IPS-20b (cell line): Measurements from ENCODE around the gene NOXRED1.

Source experiments
- H3K27ac ChIP-seq: one replicate; pipeline ENCODE4 v1.5.1; 2013; ENCODE audit warnings: low read length
- H3K27me3 ChIP-seq: 2 replicates; pipeline ENCODE4 v1.6.1; 2013; ENCODE audit warnings: mild to moderate bottlenecking, low read length, inconsistent platforms; ENCODE audit not compliant: insufficient read depth
- H3K36me3 ChIP-seq: 2 replicates; pipeline ENCODE4 v1.6.1; 2013; ENCODE audit warnings: low read depth, mild to moderate bottlenecking, inconsistent platforms, low read length, moderate library complexity; ENCODE audit not compliant: insufficient read depth
- H3K4me1 ChIP-seq: 2 replicates; pipeline ENCODE4 v1.6.1; 2013; ENCODE audit warnings: mild to moderate bottlenecking, control low read depth, inconsistent platforms, low read length, moderate library complexity; ENCODE audit not compliant: insufficient read depth
- H3K4me3 ChIP-seq: 2 replicates; pipeline ENCODE4 v1.5.1; 2013; ENCODE audit warnings: mild to moderate bottlenecking, low read length, inconsistent platforms
- H3K9ac ChIP-seq: 2 replicates; pipeline ENCODE4 v1.6.1; 2013; ENCODE audit warnings: low read depth, mild to moderate bottlenecking, inconsistent platforms, low read length, moderate library complexity
- H3K9me3 ChIP-seq: 2 replicates; pipeline ENCODE4 v1.6.1; 2013; ENCODE audit warnings: mild to moderate bottlenecking, low read depth, low read length, inconsistent platforms; ENCODE audit not compliant: insufficient read depth

The NOXRED1 gene

GRCh38 chr14:77406718-77407117, 16.6 kb downstream of the NOXRED1 start:
- Histone ChIP-seq H3K27ac (no peak overlapping the region), H3K27me3 (no peaks in the 10 kb centered on the region), H3K36me3 (no peaks in the 10 kb centered on the region), H3K4me1 (no peaks in the 10 kb centered on the region), H3K4me3 (no peak overlapping the region), H3K9me3 (no peaks in the 10 kb centered on the region), H3K9ac (no peak overlapping the region)

- no peaks in the 10 kb centered on the region for H3K27me3 ChIP-seq
- H3K27ac ChIP-seq: no peak overlapping the region
- no peak overlapping the region for H3K9ac ChIP-seq
- H3K4me1 ChIP-seq: no peaks in the 10 kb centered on the region
- H3K9me3 ChIP-seq: no peaks in the 10 kb centered on the region
- no peak overlapping the region for H3K4me3 ChIP-seq
- H3K36me3 ChIP-seq: no peaks in the 10 kb centered on the region
Measured at GRCh38 chr14:77406086-77406485, 17.2 kb downstream of the NOXRED1 start.

GRCh38 chr14:77403768-77404167, 19.6 kb downstream of the NOXRED1 start:
- no peaks in the 10 kb centered on the region for H3K36me3 ChIP-seq
- no peaks in the 10 kb centered on the region for H3K27me3 ChIP-seq
- H3K4me3 ChIP-seq: no peak overlapping the region
- no peaks in the 10 kb centered on the region for H3K4me1 ChIP-seq
- no peaks in the 10 kb centered on the region for H3K9me3 ChIP-seq
- no peak overlapping the region for H3K9ac ChIP-seq
- no peak overlapping the region for H3K27ac ChIP-seq

- Histone ChIP-seq H3K4me3 (no peak overlapping the region), H3K9me3 (no peaks in the 10 kb centered on the region), H3K4me1 (no peaks in the 10 kb centered on the region), H3K36me3 (no peaks in the 10 kb centered on the region), H3K9ac (no peak overlapping the region), H3K27me3 (no peaks in the 10 kb centered on the region), H3K27ac (no peak overlapping the region)
Measured at GRCh38 chr14:77400216-77400615, 23.1 kb downstream of the NOXRED1 start.

- H3K4me3 ChIP-seq: no peak overlapping the region
- no peak overlapping the region for H3K9ac ChIP-seq
- H3K4me1 ChIP-seq: no peaks in the 10 kb centered on the region
- no peaks in the 10 kb centered on the region for H3K9me3 ChIP-seq
- no peak overlapping the region for H3K27ac ChIP-seq
- no peaks in the 10 kb centered on the region for H3K36me3 ChIP-seq
- H3K27me3 ChIP-seq: no peaks in the 10 kb centered on the region
Measured at GRCh38 chr14:77390188-77390587, 33.1 kb downstream of the NOXRED1 start.

- peaks cover 3% of the 10 kb centered on the region; the same call in 1 of the 2 replicates for H3K4me1 ChIP-seq
- H3K4me3 ChIP-seq: no peak overlapping the region
- no peaks in the 10 kb centered on the region for H3K9me3 ChIP-seq
- peaks cover 7% of the 10 kb centered on the region; the same call in 1 of the 2 replicates for H3K27me3 ChIP-seq
- H3K27ac ChIP-seq: no peak overlapping the region
- H3K36me3 ChIP-seq: no peaks in the 10 kb centered on the region
- H3K9ac ChIP-seq: no peak overlapping the region
Measured at GRCh38 chr14:77378701-77379100, 44.6 kb downstream of the NOXRED1 start.

GRCh38 chr14:77377502-77377844, 45.9 kb downstream of the NOXRED1 start:
- Histone ChIP-seq H3K4me3 (peak overlapping the region; percentile 81), H3K9ac (peak overlapping the region; percentile 77; the same call in 1 of the 2 replicates), H3K27me3 (peaks cover 7% of the 10 kb centered on the region; the same call in 1 of the 2 replicates), H3K27ac (no peak overlapping the region), H3K4me1 (peaks cover 3% of the 10 kb centered on the region; the same call in 1 of the 2 replicates), H3K36me3 (no peaks in the 10 kb centered on the region), H3K9me3 (no peaks in the 10 kb centered on the region)

GRCh38 chr14:77376771-77377501, 46.4 kb downstream of the NOXRED1 start, which contains the start of the genes SAMD15 and TMED8:
Gene SAMD15 (plus strand): TSS chr14:77377379. CDS start chr14:77377419, 40 bp downstream.
Gene TMED8 (minus strand): TSS chr14:77377094. CDS start chr14:77377053, 41 bp downstream.
- Histone ChIP-seq H3K27ac (no peak within 1 kb of the TSS), H3K36me3 (no peaks in the 10 kb centered on the region), H3K9me3 (no peaks in the 10 kb centered on the region), H3K4me1 (peaks cover 3% of the 10 kb centered on the region; the same call in 1 of the 2 replicates), H3K4me3 (peak within 1 kb of the TSS; percentile 81), H3K27me3 (peaks cover 7% of the 10 kb centered on the region; the same call in 1 of the 2 replicates), H3K9ac (peak within 1 kb of the TSS; percentile 77)

- Histone ChIP-seq H3K9ac (peak overlapping the region; percentile 77), H3K4me3 (peak overlapping the region; percentile 81), H3K27me3 (peaks cover 7% of the 10 kb centered on the region; the same call in 1 of the 2 replicates), H3K4me1 (peaks cover 3% of the 10 kb centered on the region; the same call in 1 of the 2 replicates), H3K27ac (no peak overlapping the region), H3K9me3 (no peaks in the 10 kb centered on the region), H3K36me3 (no peaks in the 10 kb centered on the region)
Measured at GRCh38 chr14:77375973-77376770, 47.2 kb downstream of the NOXRED1 start.

- Histone ChIP-seq H3K4me1 (peaks cover 3% of the 10 kb centered on the region; the same call in 1 of the 2 replicates), H3K9ac (no peak overlapping the region), H3K9me3 (no peaks in the 10 kb centered on the region), H3K4me3 (peak overlapping the region; percentile 81; the same call in 1 of the 2 replicates), H3K36me3 (no peaks in the 10 kb centered on the region), H3K27ac (no peak overlapping the region), H3K27me3 (peaks cover 7% of the 10 kb centered on the region; the same call in 1 of the 2 replicates)
Measured at GRCh38 chr14:77375164-77375950, 48.0 kb downstream of the NOXRED1 start.

GRCh38 chr14:77372304-77372841, 51.0 kb downstream of the NOXRED1 start:
- Histone ChIP-seq H3K27ac (no peak overlapping the region), H3K4me1 (peaks cover 3% of the 10 kb centered on the region; the same call in 1 of the 2 replicates), H3K27me3 (no peaks in the 10 kb centered on the region), H3K9ac (no peak overlapping the region), H3K36me3 (no peaks in the 10 kb centered on the region), H3K9me3 (no peaks in the 10 kb centered on the region), H3K4me3 (no peak overlapping the region)
